ENCODE results near the gene SLC4A4.

SLC4A4 gene

GRCh38 chr4:71607780-71608677, 269.2 kb downstream of the SLC4A4 start:
- no peak for DNase-seq

DNA sequence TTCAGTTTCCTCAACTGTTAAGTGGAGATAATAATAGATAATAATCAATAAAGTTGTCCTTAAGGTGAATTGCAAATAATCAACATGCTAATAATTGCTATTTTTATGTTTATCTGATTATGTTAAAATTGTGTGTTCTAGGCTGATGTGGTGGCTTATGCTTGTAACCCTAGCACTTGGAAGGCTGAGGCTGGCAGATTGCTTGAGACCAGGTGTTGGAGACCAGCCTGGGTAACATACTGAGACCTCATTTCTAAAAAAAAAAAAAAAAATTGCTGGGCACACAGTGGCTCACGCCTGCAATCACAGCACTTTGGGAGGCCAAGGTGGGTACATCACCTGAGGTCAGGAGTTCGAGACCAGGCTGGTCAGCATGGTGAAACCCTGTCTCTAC, 269.9 kb downstream of the SLC4A4 start:
- DNase-seq = no peak

GRCh38 chr4:71609167-71609566, 270.3 kb downstream of the SLC4A4 start:
- no peak for DNase-seq

GRCh38 chr4:71609651-71610050, 270.8 kb downstream of the SLC4A4 start:
- DNase-seq = no peak

GRCh38 chr4:71614621-71615020, 275.8 kb downstream of the SLC4A4 start:
- no peak for DNase-seq

DNA sequence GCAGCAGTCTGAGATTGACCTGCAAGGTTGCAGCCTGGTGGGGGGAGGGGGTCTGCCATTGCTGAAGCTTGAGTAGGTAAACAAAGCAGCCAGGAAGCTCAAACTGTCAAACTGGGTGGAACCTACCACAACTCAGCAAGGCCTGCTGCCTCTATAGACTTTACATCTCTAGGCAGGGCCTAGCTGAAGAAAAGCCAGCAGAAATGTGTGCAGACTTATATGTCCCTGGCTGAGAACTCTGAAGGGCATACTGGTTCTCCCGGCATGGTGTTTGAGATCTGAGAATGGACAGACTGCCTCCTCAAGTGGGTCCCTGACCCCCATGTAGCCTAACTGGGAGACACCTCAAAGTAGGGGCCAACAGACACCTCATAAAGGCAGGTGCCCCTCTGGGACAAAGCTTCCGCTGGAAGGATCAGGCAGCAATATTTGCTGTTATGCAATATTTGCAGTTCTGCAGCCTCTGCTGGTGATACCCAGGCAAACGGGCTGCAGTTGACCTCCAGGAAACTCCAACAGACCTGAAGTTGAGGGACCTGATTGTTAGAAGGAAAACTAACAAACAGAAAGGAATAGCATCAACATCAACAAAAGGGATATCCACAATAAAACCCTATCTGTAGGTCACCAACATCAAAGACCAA, 277.5 kb downstream of the SLC4A4 start:
- no peak for DNase-seq

Data from NCI-H446 (cell line).